HTERT RPE-1 (cell line): ENCODE results near the gene ANKRD40CL.
"Not testable (repeated sequence)": the region's sequence is repeated elsewhere in the genome, so short reads cannot be mapped to it uniquely, and the experiment has no call there.

Experiments used
- in situ Hi-C: fragments of 300-500 bp; cut with MboI; formaldehyde crosslinking; loops from 4 replicates; pipeline ENCODE4 v1.14.3; 2020; ENCODE audit warnings: low sequenced_read_pairs

The ANKRD40CL gene

GRCh38 chr17:50767446-50767845 lies at the start of gene ANKRD40CL:
Gene ANKRD40CL, minus strand, starts transcription at chr17:50767518. Its CDS starts 605 bp downstream, at chr17:50766913.
- in situ Hi-C loops = no loop called here

- in situ Hi-C loops = no loop called here
Observed at GRCh38 chr17:50816271-50816670, 49.0 kb upstream of the ANKRD40CL start.

GRCh38 chr17:50815400-50815799 lies 48.1 kb upstream of the ANKRD40CL start:
- in situ Hi-C loops = no loop called here

- in situ Hi-C loops = no loop called here
Observed at GRCh38 chr17:50813583-50813982, 46.3 kb upstream of the ANKRD40CL start.

- in situ Hi-C loops = no loop called here
Observed at GRCh38 chr17:50808888-50809287, 41.6 kb upstream of the ANKRD40CL start.

- in situ Hi-C loops = no loop called here
Observed at GRCh38 chr17:50808413-50808812, 41.1 kb upstream of the ANKRD40CL start.

GRCh38 chr17:50807675-50808074 lies 40.4 kb upstream of the ANKRD40CL start:
- in situ Hi-C loops = no loop called here

GRCh38 chr17:50807009-50807408 lies 39.7 kb upstream of the ANKRD40CL start:
- in situ Hi-C loops = no loop called here

GRCh38 chr17:50806141-50806643 lies 38.9 kb upstream of the ANKRD40CL start:
- in situ Hi-C loops = no loop called here

GRCh38 chr17:50805486-50805885 lies 38.2 kb upstream of the ANKRD40CL start:
- in situ Hi-C loops = no loop called here

- in situ Hi-C loops = not testable (repeated sequence)
Observed at GRCh38 chr17:50804749-50805475, 37.6 kb upstream of the ANKRD40CL start.

- in situ Hi-C loops = no loop called here
Observed at GRCh38 chr17:50803676-50804075, 36.4 kb upstream of the ANKRD40CL start.

GRCh38 chr17:50802609-50803571 lies 35.6 kb upstream of the ANKRD40CL start:
- in situ Hi-C loops = no loop called here

GRCh38 chr17:50800196-50800700 lies 32.9 kb upstream of the ANKRD40CL start:
- in situ Hi-C loops = no loop called here

- in situ Hi-C loops = no loop called here
Observed at GRCh38 chr17:50799582-50799981, 32.3 kb upstream of the ANKRD40CL start.

GRCh38 chr17:50798424-50799288 lies 31.3 kb upstream of the ANKRD40CL start:
- in situ Hi-C loops = no loop called here

- in situ Hi-C loops = no loop called here
Observed at GRCh38 chr17:50797135-50797810, 30.0 kb upstream of the ANKRD40CL start.

- in situ Hi-C loops = no loop called here
Observed at GRCh38 chr17:50794361-50794760, 27.0 kb upstream of the ANKRD40CL start.

- in situ Hi-C loops = no loop called here
Observed at GRCh38 chr17:50793007-50793406, 25.7 kb upstream of the ANKRD40CL start.

GRCh38 chr17:50792132-50792531 lies 24.8 kb upstream of the ANKRD40CL start:
- in situ Hi-C loops = no loop called here
